Measurements from ENCODE around the gene GPR18. TPM values are rescaled to one million over a fixed set of nuclear protein-coding genes. Genes with fewer than 3 reads are reported as not detected.

The GPR18 gene
- total RNA-seq, 4 donors from 2014 or later, result not detected

GRCh38 chr13:99304541-99304940, 46.4 kb upstream of the GPR18 start:
- Histone ChIP-seq H3K27me3 (no peaks in the 10 kb centered on the region), H3K4me1 (peaks cover 7% of the 10 kb centered on the region), H3K4me3 (peak overlapping the region; percentile 23), H3K9me3 (no peaks in the 10 kb centered on the region), H3K36me3 (peaks cover 10% of the 10 kb centered on the region), H3K27ac (no peak overlapping the region)
- no peak for TF ChIP-seq POLR2AphosphoS5 (IDR thresholded peaks at IDR 0.05)
- TF ChIP-seq POLR2A (IDR thresholded peaks at IDR 0.05), result no peak
- TF ChIP-seq EP300 (IDR thresholded peaks at IDR 0.05), result no peak
- TF ChIP-seq CTCF (IDR thresholded peaks at IDR 0.05), result no peak
- 77% methylated on average over 4 of the region's 4 CpGs for WGBS
- DNase-seq (ENCODE audit: low spot score in 2 of 2), result no peak

GRCh38 chr13:99303863-99304521, 45.8 kb upstream of the GPR18 start:
- no peaks in the 10 kb centered on the region for H3K9me3 ChIP-seq
- no peak for DNase-seq (ENCODE audit: low spot score in 2 of 2)
- no peak overlapping the region for H3K27ac ChIP-seq
- TF ChIP-seq EP300 (IDR thresholded peaks at IDR 0.05), result no peak
- TF ChIP-seq POLR2AphosphoS5 (IDR thresholded peaks at IDR 0.05), result no peak
- no peak for TF ChIP-seq POLR2A (IDR thresholded peaks at IDR 0.05)
- no peak for TF ChIP-seq CTCF (IDR thresholded peaks at IDR 0.05)
- H3K36me3 ChIP-seq, result peaks cover 6% of the 10 kb centered on the region
- no peaks in the 10 kb centered on the region for H3K27me3 ChIP-seq
- 90% methylated on average over 14 of the region's 14 CpGs for WGBS
- H3K4me3 ChIP-seq, result peak overlapping the region; percentile 23
- H3K4me1 ChIP-seq, result peaks cover 7% of the 10 kb centered on the region

DNA sequence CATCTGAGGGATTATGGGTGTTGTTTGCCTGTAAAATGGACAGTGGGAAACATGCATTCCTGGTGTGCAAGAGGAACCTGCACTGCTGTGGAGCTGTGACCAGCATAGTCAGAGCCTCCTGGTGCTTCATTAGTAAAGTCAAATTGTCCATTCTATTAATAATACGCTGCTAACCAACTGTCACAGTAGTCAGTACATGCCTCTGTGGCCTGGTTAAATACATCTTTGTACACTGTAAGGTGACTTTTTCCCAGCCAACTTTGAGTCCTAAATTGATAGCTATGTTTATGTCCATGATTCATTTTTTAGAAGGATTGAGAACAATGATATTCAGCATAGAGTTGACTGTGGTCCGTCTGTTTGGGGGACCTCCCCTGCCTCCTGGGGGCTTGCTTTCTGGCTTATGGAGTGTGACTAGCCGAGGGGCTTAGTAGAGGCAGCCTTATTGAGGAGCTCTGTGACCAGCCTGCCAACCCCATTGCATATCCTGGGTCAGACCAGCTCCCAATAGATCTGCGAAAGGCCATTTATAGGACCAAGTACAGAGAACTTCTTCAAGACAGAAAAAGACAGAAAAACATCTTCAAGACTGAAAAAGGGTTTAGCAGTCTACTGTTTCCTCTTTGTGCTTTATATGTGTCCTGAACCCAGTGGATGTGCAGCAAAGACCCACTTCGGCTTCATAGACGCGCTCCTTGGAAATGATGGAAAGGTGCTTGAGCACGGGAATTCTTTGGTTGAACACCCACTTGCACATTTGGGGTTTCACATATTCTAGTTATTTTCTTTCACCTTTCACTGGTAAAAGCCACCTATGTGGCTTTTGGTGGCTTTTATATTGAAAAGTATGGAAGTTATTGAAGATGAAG, 44.7 kb upstream of the GPR18 start:
- Histone ChIP-seq H3K36me3 (peaks cover 6% of the 10 kb centered on the region), H3K27me3 (no peaks in the 10 kb centered on the region), H3K4me1 (peaks cover 3% of the 10 kb centered on the region), H3K4me3 (no peak overlapping the region), H3K27ac (no peak overlapping the region), H3K9me3 (no peaks in the 10 kb centered on the region)
- no peak for DNase-seq (ENCODE audit: low spot score in 2 of 2)
- 88% methylated on average over 8 of the region's 8 CpGs for WGBS
- TF ChIP-seq CTCF (IDR thresholded peaks at IDR 0.05), result no peak
- TF ChIP-seq POLR2A (IDR thresholded peaks at IDR 0.05), result no peak
- no peak for TF ChIP-seq POLR2AphosphoS5 (IDR thresholded peaks at IDR 0.05)
- TF ChIP-seq EP300 (IDR thresholded peaks at IDR 0.05), result no peak

GRCh38 chr13:99301913-99302636, 43.9 kb upstream of the GPR18 start:
- no peak overlapping the region for H3K27ac ChIP-seq
- WGBS, result 89% methylated on average over 1 of the region's 1 CpG

More at GRCh38 chr13:99301913-99302636, 43.9 kb upstream of the GPR18 start:
- Histone ChIP-seq H3K4me3 (no peak overlapping the region), H3K4me1 (no peaks in the 10 kb centered on the region), H3K9me3 (no peaks in the 10 kb centered on the region), H3K27me3 (no peaks in the 10 kb centered on the region), H3K36me3 (peaks cover 6% of the 10 kb centered on the region)
- TF ChIP-seq EP300 (IDR thresholded peaks at IDR 0.05) (no peak), POLR2A (IDR thresholded peaks at IDR 0.05) (no peak), POLR2AphosphoS5 (IDR thresholded peaks at IDR 0.05) (no peak), CTCF (IDR thresholded peaks at IDR 0.05) (no peak)
- no peak for DNase-seq (ENCODE audit: low spot score in 2 of 2)
